ENCODE results near the gene MTSS2. TPM values are rescaled to one million over a fixed set of nuclear protein-coding genes. Genes with fewer than 3 reads are reported as not detected.
A peak's percentile ranks its signal among the peaks of the same experiment; 100 is the strongest.

Gene MTSS2
- total and polyA plus RNA-seq, 12 donors: 11.6 to 145 (median 73.9) TPM

DNA sequence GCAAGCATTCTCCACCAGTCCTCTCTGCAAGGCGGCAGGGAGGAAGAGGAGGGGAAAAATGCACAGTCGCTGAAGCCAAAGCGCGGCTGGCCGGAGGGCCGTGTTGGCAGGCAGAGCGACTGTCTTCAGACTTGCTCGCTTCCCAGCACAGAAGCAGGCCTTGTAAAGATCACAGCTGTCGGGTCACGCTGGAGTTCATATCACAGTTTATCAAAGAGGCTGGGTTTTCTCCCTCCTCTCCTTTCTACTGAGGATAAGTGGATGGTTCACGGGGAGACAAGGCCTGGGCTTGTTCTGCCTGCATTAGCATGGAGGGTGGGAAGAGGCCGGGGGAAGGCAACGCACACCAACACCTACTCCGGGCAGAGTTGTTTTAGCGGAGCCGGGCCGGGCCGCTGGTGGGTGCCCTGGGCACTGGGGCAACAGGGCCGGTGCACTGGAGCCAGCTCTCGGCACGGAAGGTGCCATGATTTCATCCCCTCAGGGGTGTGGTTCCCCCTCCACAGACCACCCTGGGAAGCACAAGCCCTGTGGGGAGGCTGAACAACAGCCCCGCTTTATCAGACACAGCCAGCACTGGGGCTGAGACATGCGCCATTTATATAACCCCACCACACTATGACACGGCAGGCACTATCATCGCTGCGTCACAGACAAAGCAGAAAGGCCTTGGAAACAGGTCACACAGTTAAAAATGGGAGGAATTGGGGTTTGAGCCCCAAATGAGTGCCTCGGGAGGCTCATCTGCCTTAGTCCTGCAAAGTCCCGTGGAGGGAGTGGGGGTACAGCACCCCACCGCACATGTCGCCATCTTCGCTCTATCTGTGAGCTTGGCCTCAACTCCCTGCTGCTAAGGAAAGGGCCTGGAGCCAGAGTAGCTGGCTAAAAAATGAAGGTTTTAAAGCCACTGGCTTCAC is 40.3 kb upstream of the MTSS2 start:
- TF ChIP-seq, protein P1, sequence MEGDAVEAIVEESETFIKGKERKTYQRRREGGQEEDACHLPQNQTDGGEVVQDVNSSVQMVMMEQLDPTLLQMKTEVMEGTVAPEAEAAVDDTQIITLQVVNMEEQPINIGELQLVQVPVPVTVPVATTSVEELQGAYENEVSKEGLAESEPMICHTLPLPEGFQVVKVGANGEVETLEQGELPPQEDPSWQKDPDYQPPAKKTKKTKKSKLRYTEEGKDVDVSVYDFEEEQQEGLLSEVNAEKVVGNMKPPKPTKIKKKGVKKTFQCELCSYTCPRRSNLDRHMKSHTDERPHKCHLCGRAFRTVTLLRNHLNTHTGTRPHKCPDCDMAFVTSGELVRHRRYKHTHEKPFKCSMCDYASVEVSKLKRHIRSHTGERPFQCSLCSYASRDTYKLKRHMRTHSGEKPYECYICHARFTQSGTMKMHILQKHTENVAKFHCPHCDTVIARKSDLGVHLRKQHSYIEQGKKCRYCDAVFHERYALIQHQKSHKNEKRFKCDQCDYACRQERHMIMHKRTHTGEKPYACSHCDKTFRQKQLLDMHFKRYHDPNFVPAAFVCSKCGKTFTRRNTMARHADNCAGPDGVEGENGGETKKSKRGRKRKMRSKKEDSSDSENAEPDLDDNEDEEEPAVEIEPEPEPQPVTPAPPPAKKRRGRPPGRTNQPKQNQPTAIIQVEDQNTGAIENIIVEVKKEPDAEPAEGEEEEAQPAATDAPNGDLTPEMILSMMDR (IDR thresholded peaks at IDR 0.05): no peak
- no peak for TF ChIP-seq POLR2A (IDR thresholded peaks at IDR 0.05)
- WGBS, 4 donors: 72 to 86% (median 79%) methylated on average over 12 to 31 of the region's 31 CpGs
- Histone ChIP-seq H3K4me3 (no peak overlapping the region), H3K9me3 (replicated peaks in 1 of 3) (no peaks in the 10 kb centered on the region), H3K4me1 (replicated peaks in 1 of 2) (peaks cover 27 to 28% of the 10 kb centered on the region in 2 donors), H3K36me3 (replicated peaks in 1 of 2) (peaks cover 0 to 6% of the 10 kb centered on the region in 2 donors), H3K27me3 (no peaks in the 10 kb centered on the region), H3K27ac (peak overlapping the region; percentile 37 to 93 (median 81))
- peak in 6 of 7 donors; percentile 43 to 84 (median 64) for DNase-seq
- intact Hi-C loops (cut with DNase I): no loop called here

DNA sequence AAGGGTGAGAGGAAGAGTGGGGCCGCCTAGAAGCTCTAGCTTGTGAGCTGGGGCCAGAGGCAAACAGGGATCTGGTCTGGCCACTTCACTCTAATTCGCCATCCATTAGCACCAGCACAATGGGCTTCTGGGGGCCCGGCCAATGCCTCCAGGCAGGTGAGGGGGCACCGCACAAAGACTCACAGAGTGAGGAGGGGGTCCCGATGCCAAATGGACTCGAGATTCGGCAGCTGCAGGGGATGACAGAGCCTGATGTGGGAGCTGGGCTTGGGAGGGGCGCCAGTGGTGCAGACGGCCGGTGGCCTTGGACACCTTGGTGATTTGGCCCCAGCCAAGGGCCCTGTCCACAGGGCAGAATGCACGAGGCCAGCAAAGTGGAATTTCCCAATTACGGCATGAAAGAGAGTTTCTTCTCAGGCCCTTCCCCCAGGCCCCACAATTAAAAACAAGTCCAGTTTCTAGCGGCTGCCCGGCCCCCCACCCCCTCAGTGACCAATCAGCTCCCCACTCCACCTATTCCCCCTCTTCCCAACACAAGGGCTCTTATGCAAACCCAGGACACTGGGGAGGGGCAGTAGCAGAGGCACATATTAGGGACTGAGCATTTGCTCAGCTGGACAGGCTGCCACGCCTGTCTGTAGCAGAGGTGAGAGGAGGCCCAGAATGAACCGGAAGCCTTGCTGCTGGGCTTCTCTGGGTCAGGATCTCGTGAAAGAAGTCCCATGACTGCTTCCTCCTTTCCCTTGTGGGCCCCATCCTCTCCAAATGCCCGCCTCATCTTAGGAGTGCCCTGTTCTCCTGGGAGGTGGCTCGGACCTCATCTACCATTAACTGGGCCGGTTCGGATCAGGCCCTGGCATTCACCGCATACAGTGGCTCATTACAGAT is 39.4 kb upstream of the MTSS2 start:
- no peaks in the 10 kb centered on the region for H3K9me3 ChIP-seq (replicated peaks in 1 of 3)
- DNase-seq: peak in 6 of 7 donors; percentile 67 to 85 (median 81)
- H3K27ac ChIP-seq: peak overlapping the region; percentile 31 to 93 (median 81)
- no peaks in the 10 kb centered on the region for H3K27me3 ChIP-seq
- peak in 1 of 2 donors; percentile 58 for TF ChIP-seq POLR2A (IDR thresholded peaks at IDR 0.05)
- TF ChIP-seq, protein P1 (IDR thresholded peaks at IDR 0.05): no peak
- H3K36me3 ChIP-seq (replicated peaks in 1 of 2): no peaks in the 10 kb centered on the region
- WGBS, 4 donors: 50 to 66% (median 59%) methylated on average over 10 to 22 of the region's 22 CpGs
- H3K4me3 ChIP-seq: no peak overlapping the region
- intact Hi-C loops (cut with DNase I): no loop called here
- H3K4me1 ChIP-seq (replicated peaks in 1 of 2): peaks cover 27 to 28% of the 10 kb centered on the region in 2 donors

DNA sequence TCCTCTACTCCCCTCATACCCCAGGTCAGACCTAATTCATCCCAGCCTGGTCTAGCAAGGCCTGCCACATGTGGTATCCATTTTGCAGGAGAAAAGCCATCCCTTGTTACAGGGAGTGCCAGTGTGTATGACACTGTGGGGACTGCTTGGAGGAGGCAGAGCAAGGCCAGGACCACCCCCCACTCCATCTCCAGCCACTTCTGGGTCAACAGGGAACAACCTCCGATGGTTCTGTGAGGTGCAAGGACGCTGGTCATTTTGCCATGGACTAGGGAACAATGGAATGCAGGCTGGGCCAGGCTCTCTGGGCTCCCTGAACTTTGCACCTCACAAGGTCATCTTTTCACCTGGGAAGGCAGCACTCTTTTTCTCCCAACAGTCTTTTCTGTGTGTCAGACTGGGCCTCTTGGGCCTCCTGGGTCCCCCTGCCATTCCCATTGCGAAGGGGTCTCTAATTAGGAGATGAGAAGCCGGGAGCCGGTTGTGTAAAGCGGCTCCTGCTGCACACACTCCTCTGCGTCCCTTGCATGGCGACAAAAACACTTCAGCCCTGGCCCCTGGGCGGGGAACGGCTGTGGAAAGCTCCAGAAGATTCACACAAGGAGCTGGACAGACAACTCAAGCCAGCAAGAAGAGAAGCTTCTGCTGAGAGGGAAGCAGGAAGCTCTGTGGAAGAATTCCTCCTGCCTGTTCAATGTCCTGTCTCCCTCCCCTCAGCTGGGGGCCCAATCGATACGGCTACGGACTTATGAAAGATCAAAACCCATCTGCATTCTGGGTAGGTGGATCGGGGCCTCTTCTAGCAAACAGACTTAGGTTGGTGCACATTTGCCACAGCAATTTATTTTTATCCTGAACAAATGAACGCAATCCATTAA is 38.5 kb upstream of the MTSS2 start:
- no peaks in the 10 kb centered on the region for H3K27me3 ChIP-seq
- peaks cover 27 to 28% of the 10 kb centered on the region in 2 donors for H3K4me1 ChIP-seq (replicated peaks in 1 of 2)
- no peak for DNase-seq
- TF ChIP-seq, protein P1 (IDR thresholded peaks at IDR 0.05): no peak
- TF ChIP-seq POLR2A (IDR thresholded peaks at IDR 0.05): no peak
- H3K4me3 ChIP-seq: no peak overlapping the region
- intact Hi-C loops (cut with DNase I): no loop called here
- H3K27ac ChIP-seq: peak overlapping the region in 4 of 5 donors; percentile 67 to 93 (median 83)
- no peaks in the 10 kb centered on the region for H3K36me3 ChIP-seq (replicated peaks in 1 of 2)
- WGBS, 4 donors: 91 to 94% (median 92%) methylated on average over 15 of the region's 15 CpGs
- no peaks in the 10 kb centered on the region for H3K9me3 ChIP-seq (replicated peaks in 1 of 3)

Data from adrenal gland (tissue), 12 donors.